Body of pancreas (tissue), 4 donors: Measurements from ENCODE around the gene OSMR.

Experiments
- CTCF ChIP-seq, 7 experiments: fragments of 450-650 bp in 4 of 7; fragments of 200-600 bp in 3 of 7; sonication (generic) in 3 of 7; IDR thresholded peaks; one replicate each; pipeline ENCODE4 v1.5.1; 2016 to 2019; ENCODE audit warnings: antibody characterized with exemption in 7 of 7
- POLR2A ChIP-seq, 3 donors: fragments of 450-650 bp; IDR thresholded peaks; one replicate each; pipeline ENCODE4 v1.6.1; 2016; ENCODE audit warnings: antibody characterized with exemption in 3 of 3, mild to moderate bottlenecking in 2 of 3

DNA sequence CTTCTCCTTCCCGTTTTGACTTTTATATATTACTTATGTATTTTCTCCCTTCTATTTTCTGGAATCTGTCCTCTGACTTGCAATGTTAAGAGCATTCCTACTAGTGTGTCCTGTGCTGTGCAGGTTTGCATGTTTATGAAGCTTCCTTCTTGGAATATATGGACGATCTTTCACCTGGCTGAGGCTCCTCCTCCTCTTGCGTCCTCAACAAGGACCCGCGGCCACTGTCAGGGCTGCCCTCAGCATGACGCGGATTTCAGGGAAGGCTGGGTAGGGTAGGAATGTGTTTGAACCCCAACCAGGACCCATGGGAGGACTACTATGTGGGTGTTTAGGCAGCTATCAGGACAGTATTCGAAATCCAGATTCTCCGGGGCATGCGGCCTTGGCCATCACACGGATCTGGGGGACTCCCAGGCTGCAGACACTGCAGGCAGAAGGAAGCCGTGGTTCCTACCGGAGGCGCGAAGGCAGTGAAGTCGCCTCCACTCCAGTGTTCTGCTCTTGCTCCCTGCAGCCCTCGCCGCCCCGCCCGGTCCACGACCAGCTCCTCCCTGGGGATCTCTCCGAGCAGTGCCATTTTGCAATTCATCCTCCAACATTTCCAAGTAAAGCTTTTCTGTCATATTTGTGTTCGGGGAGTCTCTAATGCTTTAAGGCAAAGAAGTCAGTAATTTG lies 37.0 kb upstream of the OSMR start:
- TF ChIP-seq CTCF (IDR thresholded peaks at IDR 0.05) (no peak), POLR2A (IDR thresholded peaks at IDR 0.05) (no peak)
